Measurements from ENCODE around the gene RBAK. TPM values are rescaled to one million over a fixed set of nuclear protein-coding genes. Genes with fewer than 3 reads are reported as not detected.
A peak's percentile ranks its signal among the peaks of the same experiment; 100 is the strongest.
"Not testable (repeated sequence)": the region's sequence is repeated elsewhere in the genome, so short reads cannot be mapped to it uniquely, and the experiment has no call there.

RBAK gene
- total RNA-seq: 10 to 100 TPM in 7 of 8 experiments, 1 to 10 TPM in 1; 6.7 to 18.4 (median 15.1) TPM

DNA sequence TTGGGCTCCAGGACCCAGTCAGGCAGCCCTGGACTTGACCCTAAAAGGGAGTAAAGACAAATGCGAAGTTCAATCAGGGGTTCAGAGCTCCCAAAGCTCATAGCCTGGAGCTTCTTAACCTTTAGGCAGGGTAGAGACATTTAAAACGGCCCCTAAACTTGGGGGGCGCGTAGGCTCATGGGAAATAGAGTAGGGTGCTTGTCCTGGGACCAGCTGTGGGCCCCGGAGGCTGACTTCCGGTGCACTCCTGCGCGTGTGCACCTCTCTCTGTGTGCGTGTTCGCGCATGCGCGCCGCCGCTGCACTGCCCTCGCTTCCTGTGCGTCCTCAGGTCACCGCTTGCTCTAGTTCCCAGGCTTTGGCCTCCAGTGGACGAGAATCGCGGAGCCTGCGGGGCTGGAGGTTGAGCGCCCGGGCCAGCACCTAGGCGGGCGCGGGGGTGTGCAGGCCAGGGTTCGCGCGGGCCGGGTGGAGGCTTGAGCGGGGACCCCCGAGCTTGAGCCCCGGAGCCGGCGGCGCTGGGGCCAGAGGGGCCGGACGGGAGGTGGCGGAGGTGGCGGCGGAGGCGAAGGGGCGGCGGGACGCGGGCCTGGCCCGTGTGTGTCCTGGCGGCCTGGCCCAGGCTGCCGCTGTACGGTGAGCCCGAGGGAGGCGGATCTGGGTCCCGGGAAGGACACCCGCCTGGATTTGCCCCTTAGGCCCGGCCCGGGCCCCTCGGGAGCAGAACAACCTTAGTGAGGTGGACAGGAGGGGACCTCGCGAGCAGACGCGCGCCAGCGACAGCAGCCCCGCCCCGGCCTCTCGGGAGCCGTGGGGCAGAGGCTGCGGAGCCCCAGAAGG is at the start of gene RBAK:
Gene RBAK, plus strand, starts transcription at position 303 of the 839 bp plus-strand sequence. CDS start 2,217 bp downstream, outside the sequence.
- ATAC-seq (replicated peaks in 6 of 8): peak; percentile 98 to 100 (median 100)
- H3K4me3 ChIP-seq: peak within 1 kb of the TSS; percentile 54 to 95 (median 70)
- 0 to 40% (median 11%) methylated on average over 1 to 14 of the region's 69 CpGs; no CpG with 5 or more reads in 6 of the 10 experiments for WGBS, 10 experiments
- in situ Hi-C loops (cut with MboI; ENCODE audit: low pct_unique_long_range_greater_than_20kb in 2 of 9, low sequenced_read_pairs in 9 of 9, unreplicated experiment in 9 of 9): no loop called here
- peaks cover 7 to 9% of the 10 kb centered on the region in 2 donors for H3K4me1 ChIP-seq (replicated peaks in 1 of 2)
- H3K27ac ChIP-seq: peak within 1 kb of the TSS; percentile 75 to 93

DNA sequence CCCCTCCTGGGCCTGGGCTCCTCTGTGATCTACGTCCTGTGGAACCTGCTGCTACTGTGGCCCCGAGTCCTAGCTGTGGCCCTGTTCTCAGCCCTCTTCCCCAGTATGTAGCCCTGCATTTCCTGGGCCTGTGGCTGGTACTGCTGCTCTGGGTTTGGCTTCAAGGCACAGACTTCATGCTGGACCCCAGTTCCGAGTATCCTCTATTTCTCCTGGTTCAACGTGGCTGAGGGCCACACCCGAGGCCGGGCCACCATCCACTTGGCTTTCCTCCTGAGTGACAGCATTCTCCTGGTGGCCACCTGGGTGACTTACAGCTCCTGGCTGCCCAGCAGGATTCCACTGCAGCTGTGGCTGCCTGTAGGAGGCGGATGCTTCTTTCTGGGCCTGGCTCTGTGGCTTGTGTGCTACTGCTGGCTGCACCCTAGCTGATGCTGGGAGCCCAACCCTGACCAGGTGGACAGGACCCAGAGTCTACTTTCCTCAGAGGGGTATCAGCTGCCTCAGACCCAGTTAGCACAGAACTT is 48.9 kb upstream of the RBAK start:
- Histone ChIP-seq H3K4me1 (replicated peaks in 1 of 2) (no peaks in the 10 kb centered on the region), H3K4me3 (no peak overlapping the region), H3K27ac (no peak overlapping the region)
- WGBS, 10 experiments: 100% methylated on average over 1 to 3 of the region's 7 CpGs; no CpG with 5 or more reads in 7 of the 10 experiments
- ATAC-seq (replicated peaks in 6 of 8): peak in 2 of 8 experiments; percentile 12 to 13
- in situ Hi-C loops (cut with MboI; ENCODE audit: low pct_unique_long_range_greater_than_20kb in 2 of 9, low sequenced_read_pairs in 9 of 9, unreplicated experiment in 9 of 9): no loop called here

DNA sequence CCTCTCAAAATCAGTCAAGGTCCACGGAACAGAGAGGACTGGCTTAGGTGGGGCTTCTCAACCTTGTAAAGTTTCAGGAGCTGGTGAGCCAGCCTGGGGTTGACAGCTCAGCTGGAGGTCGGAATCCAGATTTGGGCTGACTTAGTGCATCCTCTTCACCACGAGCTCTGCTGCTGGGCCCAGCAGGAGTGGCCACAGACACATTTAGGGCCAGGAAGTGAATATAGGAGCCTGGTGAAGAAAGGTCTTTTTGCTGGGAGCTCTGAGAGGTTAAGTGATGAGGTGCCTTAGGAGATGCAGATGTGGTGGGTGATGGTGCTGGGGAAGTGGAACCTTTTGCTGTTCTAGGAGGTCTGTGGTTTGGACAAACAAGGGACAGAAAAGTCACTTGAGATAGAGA is 47.4 kb upstream of the RBAK start:
- Histone ChIP-seq H3K4me1 (replicated peaks in 1 of 2) (no peaks in the 10 kb centered on the region), H3K27ac (no peak overlapping the region), H3K4me3 (no peak overlapping the region)
- WGBS, 10 experiments: 86 to 100% (median 100%) methylated on average over 1 of the region's 3 CpGs; no CpG with 5 or more reads in 6 of the 10 experiments
- in situ Hi-C loops (cut with MboI; ENCODE audit: low pct_unique_long_range_greater_than_20kb in 2 of 9, low sequenced_read_pairs in 9 of 9, unreplicated experiment in 9 of 9): no loop called here
- no peak for ATAC-seq (replicated peaks in 6 of 8)

DNA sequence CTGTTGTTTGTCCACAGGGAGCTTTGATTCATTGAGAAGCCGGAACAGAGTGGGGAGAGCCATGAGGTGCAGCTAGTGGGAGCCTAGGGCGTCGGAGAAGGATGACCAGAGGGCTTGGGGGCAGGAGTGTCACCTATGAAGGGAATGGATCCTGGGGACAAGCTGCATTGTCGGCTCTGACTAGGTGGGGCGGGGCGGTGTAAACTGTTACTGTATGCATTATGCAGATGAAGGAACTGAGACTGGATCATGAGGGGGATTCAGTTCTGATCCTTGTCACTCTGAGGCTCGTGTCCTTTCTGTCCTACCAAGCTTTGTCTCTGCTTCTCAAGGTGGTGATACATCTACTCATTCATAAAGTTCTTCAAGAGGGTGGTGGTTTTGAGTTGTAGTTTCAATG is 46.8 kb upstream of the RBAK start:
- in situ Hi-C loops (cut with MboI; ENCODE audit: low pct_unique_long_range_greater_than_20kb in 2 of 9, low sequenced_read_pairs in 9 of 9, unreplicated experiment in 9 of 9): no loop called here
- 72 to 100% (median 82%) methylated on average over 1 to 7 of the region's 7 CpGs; no CpG with 5 or more reads in 3 of the 10 experiments for WGBS, 10 experiments
- peak in 3 of 8 experiments; percentile 46 to 53 (median 51) for ATAC-seq (replicated peaks in 6 of 8)
- Histone ChIP-seq H3K4me3 (no peak overlapping the region), H3K27ac (no peak overlapping the region), H3K4me1 (replicated peaks in 1 of 2) (no peaks in the 10 kb centered on the region)

DNA sequence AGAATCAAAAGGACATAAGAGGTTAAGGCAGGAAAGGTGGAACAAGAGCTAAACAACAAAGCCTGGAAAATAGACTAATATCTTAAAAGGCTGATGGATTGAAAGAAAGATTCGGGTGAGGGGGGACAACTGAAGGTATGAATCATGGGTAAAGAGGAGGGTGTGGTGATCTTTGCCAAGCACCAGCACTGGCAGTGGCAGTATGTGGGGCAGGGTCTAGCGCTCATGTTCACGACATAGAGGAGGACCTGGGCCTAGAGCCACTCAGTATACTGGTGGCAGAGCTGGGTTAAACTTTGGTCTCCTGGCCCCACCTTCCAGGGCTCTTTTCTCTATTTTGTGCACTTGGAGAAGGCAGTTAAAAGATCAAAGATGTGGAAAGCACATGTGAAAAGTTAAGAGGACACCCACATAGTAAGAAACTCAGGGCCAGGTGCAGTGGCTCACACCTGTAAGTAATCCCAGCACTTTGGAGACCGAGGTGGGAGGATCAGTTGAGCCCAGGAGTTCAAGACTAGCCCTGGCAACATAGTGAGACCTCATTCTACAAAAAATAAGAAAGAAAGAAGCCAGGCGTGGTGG is 46.2 kb upstream of the RBAK start:
- in situ Hi-C loops (cut with MboI; ENCODE audit: low pct_unique_long_range_greater_than_20kb in 2 of 9, low sequenced_read_pairs in 9 of 9, unreplicated experiment in 9 of 9): no loop called here
- H3K4me1 ChIP-seq (replicated peaks in 1 of 2): no peaks in the 10 kb centered on the region
- H3K4me3 ChIP-seq: no peak overlapping the region
- WGBS, 10 experiments: 71 to 100% (median 97%) methylated on average over 1 to 4 of the region's 5 CpGs; no CpG with 5 or more reads in 1 of the 10 experiments
- ATAC-seq (replicated peaks in 6 of 8): no peak
- no peak overlapping the region for H3K27ac ChIP-seq

DNA sequence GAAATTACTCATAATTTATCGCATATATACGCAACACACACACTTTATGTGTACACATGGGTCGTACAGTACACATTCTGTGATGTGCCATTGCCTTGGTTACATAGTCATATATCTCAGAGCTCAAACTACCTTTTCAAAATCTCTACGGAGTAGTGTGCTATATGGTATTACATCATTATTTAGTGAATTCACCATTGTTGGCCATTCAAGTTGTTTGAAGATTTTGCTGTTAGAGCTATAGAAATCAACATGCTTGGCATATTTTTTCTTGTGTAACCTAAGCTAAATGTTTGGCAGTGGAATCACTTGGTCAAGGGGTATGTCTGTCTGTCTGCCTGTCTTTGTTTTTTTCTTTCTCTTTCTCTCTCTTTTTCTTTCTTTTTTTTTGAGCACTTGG is 44.7 kb upstream of the RBAK start:
- Histone ChIP-seq H3K4me1 (replicated peaks in 1 of 2) (no peaks in the 10 kb centered on the region), H3K27ac (no peak overlapping the region), H3K4me3 (no peak overlapping the region)
- WGBS, 10 experiments: 71 to 100% (median 94%) methylated on average over 1 to 4 of the region's 4 CpGs; no CpG with 5 or more reads in 1 of the 10 experiments
- peak in 1 of 8 experiments; percentile 39 for ATAC-seq (replicated peaks in 6 of 8)
- in situ Hi-C loops (cut with MboI; ENCODE audit: low pct_unique_long_range_greater_than_20kb in 2 of 9, low sequenced_read_pairs in 9 of 9, unreplicated experiment in 9 of 9): no loop called here

DNA sequence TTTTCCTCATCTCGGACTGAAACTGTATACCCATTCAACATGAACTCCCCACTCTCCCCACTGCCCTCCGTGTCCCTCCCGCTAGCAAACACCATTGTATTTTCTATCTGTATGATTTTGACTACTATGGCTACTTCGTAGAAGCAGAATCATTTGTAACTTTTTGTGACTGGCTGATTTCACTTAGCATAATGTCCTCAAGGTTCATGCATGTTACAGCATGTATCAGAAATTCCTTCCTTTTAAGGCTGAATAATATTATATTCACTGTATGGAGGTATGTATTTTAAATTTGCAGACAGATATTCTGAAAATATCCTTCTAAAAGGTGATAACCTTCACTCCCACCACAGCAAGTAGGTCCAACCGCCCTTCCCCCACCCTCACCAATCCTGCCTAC is 43.7 kb upstream of the RBAK start:
- 82 to 100% (median 95%) methylated on average over 1 to 5 of the region's 5 CpGs; no CpG with 5 or more reads in 1 of the 10 experiments for WGBS, 10 experiments

DNA sequence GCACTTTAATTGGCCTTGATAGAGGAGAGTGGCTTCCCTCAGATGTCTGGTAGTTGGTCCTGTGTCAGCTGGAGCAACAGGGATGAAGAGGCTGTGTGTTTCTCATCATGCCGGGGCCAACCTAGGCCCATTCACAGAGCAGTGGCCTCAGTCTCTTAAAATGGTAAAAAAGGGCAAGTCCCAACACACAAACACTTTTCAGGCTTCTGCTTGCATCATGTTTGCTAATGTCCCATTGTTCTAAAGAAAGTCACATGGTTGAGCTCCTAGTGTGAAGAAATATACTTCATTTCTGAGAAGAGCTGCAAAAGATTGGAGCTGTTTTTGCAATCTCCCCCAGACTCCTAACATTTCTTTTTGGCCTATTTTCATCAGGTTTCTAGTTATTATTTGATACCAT is 40.6 kb upstream of the RBAK start:
- in situ Hi-C loops (cut with MboI; ENCODE audit: low pct_unique_long_range_greater_than_20kb in 2 of 9, low sequenced_read_pairs in 9 of 9, unreplicated experiment in 9 of 9): no loop called here
- no peak overlapping the region for H3K27ac ChIP-seq

More for the DNA sequence above, 43.7 kb upstream of the RBAK start:
- H3K4me3 ChIP-seq: no peak overlapping the region
- ATAC-seq (replicated peaks in 6 of 8): peak in 1 of 8 experiments; percentile 22
- no peaks in the 10 kb centered on the region for H3K4me1 ChIP-seq (replicated peaks in 1 of 2)
- in situ Hi-C loops (cut with MboI; ENCODE audit: low pct_unique_long_range_greater_than_20kb in 2 of 9, low sequenced_read_pairs in 9 of 9, unreplicated experiment in 9 of 9): no loop called here
- no peak overlapping the region for H3K27ac ChIP-seq

DNA sequence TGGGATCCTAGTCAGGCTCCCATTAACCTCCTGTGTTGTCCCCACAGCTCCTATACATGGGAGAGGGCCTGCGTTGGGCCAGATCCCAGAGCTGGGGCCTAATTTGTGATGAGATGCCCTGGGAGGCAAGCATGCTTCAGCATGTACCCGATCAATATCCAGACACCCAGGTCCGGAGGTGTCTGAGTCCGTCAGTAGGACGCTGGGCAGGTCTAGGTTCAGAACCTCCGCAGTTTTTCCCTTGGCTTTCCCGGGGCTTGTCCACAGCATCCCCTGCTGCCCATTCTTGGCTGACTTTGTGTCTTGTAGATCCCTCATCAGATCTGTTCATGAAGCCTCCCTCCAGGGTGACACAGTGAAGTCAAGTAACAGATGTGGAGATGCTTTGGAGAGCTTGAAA is 32.7 kb upstream of the RBAK start:
- in situ Hi-C loops (cut with MboI; ENCODE audit: low pct_unique_long_range_greater_than_20kb in 2 of 9, low sequenced_read_pairs in 9 of 9, unreplicated experiment in 9 of 9): no loop called here
- Histone ChIP-seq H3K27ac (no peak overlapping the region), H3K4me1 (replicated peaks in 1 of 2) (no peaks in the 10 kb centered on the region), H3K4me3 (no peak overlapping the region)
- WGBS, 10 experiments: 70 to 100% (median 89%) methylated on average over 2 to 6 of the region's 7 CpGs; no CpG with 5 or more reads in 6 of the 10 experiments
- no peak for ATAC-seq (replicated peaks in 6 of 8)

More for the DNA sequence above, 40.6 kb upstream of the RBAK start:
- no peak overlapping the region for H3K4me3 ChIP-seq
- 50 to 100% (median 73%) methylated on average over 1 of the region's 1 CpG; no CpG with 5 or more reads in 4 of the 10 experiments for WGBS, 10 experiments
- peak in 1 of 8 experiments; percentile 48 for ATAC-seq (replicated peaks in 6 of 8)
- H3K4me1 ChIP-seq (replicated peaks in 1 of 2): no peaks in the 10 kb centered on the region

DNA sequence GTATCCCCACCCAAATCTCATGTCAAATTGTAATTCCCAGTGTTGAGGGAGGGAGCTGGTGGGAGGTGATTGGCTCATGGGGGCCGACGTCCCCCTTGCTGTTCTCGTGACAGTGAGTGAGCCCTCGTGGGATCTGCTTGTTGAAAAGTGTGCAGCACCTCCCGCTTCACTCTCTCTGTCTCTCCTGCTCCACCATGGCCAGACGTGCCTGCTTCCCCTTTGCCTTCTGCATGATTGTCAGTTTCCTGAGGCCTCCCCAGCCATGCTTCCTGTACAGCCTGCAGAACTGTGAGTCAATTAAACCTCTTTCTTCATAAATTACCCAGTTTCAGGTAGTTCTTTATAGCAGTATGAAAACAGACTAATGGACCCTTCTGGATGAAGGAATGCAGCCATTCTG is 29.7 kb upstream of the RBAK start:
- 76 to 100% (median 80%) methylated on average over 1 to 2 of the region's 6 CpGs; no CpG with 5 or more reads in 7 of the 10 experiments for WGBS, 10 experiments
- H3K4me1 ChIP-seq (replicated peaks in 1 of 2); in situ Hi-C loops (cut with MboI; ENCODE audit: low pct_unique_long_range_greater_than_20kb in 2 of 9, low sequenced_read_pairs in 9 of 9, unreplicated experiment in 9 of 9); H3K27ac ChIP-seq; ATAC-seq (replicated peaks in 6 of 8); H3K4me3 ChIP-seq: not testable (repeated sequence)

DNA sequence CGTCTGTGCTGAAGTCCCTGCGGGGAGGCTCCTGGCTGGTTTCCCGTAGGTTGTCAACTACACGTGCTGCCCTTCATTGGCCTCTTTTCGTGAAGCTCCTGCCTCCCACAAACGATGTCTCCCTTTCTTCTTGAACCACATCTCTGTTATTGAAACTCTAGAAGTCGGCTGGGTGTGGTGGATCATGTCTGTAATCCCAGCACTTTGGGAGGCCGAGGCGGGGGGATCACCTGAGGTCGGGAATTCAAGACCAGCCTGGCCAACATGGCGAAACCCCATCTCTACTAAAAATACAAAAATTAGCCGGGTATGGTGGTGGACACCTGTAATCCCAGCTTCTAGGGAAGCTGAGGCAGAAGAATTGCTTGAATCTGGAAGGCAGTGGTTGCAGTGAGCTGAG is 28.0 kb upstream of the RBAK start:
- H3K4me1 ChIP-seq (replicated peaks in 1 of 2); H3K4me3 ChIP-seq; in situ Hi-C loops (cut with MboI; ENCODE audit: low pct_unique_long_range_greater_than_20kb in 2 of 9, low sequenced_read_pairs in 9 of 9, unreplicated experiment in 9 of 9); H3K27ac ChIP-seq; ATAC-seq (replicated peaks in 6 of 8): not testable (repeated sequence)
- WGBS, 10 experiments: 70 to 100% (median 97%) methylated on average over 2 to 6 of the region's 12 CpGs; no CpG with 5 or more reads in 3 of the 10 experiments

DNA sequence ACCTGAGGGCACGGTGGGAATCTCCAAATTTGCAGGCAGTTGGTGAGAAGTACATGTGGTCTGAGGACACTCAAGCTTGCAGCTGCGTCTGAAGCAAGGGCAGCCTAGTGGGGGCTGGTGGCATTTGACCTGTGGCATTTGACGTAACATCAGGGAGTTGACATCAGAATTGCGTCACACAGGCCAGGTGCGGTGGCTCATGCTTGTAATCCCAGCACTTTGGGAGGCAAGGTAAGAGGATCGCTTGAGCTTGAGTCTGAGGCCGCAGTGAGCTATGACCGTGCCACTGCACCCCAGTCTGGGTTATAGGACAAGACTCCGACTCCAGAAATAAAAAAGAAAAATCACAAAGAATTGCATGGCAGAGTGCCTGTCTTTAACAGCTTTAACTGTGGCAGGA is 25.6 kb upstream of the RBAK start:
- Histone ChIP-seq H3K27ac (no peak overlapping the region), H3K4me1 (replicated peaks in 1 of 2) (no peaks in the 10 kb centered on the region), H3K4me3 (no peak overlapping the region)
- in situ Hi-C loops (cut with MboI; ENCODE audit: low pct_unique_long_range_greater_than_20kb in 2 of 9, low sequenced_read_pairs in 9 of 9, unreplicated experiment in 9 of 9): no loop called here
- WGBS, 10 experiments: 80 to 100% (median 96%) methylated on average over 1 to 9 of the region's 9 CpGs; no CpG with 5 or more reads in 3 of the 10 experiments
- ATAC-seq (replicated peaks in 6 of 8): no peak

DNA sequence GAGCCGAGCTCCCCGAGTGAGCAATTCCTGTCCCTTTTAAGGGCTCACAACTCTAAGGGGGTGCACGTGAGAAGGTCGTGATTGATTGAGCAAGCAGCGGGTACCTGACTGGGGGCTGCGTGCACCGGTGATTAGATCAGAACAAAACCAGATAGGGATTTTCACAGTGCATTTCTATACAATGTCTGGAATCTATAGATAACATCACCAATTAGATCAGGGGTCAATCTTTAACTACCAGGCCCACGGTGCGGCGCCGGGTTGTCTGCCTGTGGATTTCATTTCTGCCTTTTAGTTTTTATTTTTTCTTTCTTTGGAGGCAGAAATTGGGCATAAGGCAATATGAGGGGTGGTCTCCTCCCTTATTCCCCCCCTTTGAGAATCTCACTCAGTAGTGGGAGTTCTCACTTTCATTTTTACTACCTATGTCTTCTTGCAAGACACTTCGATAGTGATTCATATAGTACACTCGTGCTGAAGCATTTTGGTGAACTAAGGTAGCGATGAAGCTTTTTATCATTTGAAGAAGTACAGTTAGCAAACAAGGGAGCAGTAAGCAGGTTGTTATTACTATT is 24.6 kb upstream of the RBAK start:
- H3K27ac ChIP-seq; H3K4me3 ChIP-seq; in situ Hi-C loops (cut with MboI; ENCODE audit: low pct_unique_long_range_greater_than_20kb in 2 of 9, low sequenced_read_pairs in 9 of 9, unreplicated experiment in 9 of 9); H3K4me1 ChIP-seq (replicated peaks in 1 of 2); ATAC-seq (replicated peaks in 6 of 8): not testable (repeated sequence)
- WGBS, 10 experiments: 60 to 100% (median 82%) methylated on average over 1 to 7 of the region's 14 CpGs

Data from motor neuron (in vitro differentiated cells).